SK-N-SH treated with all-trans-retinoic acid at 6 μM for 48 hours (cell line): ENCODE measurements around the gene BACH1.

ENCODE experiments used
- CSDC2 ChIP-seq: fragments of 250-450 bp; sonication (Bioruptor Pico); IDR thresholded peaks from 2 replicates; pipeline ENCODE4 v1.5.0; 2020; ENCODE audit warnings: mild to moderate bottlenecking, moderate library complexity
- PPARA ChIP-seq: fragments of 250-450 bp; sonication (Bioruptor Pico); IDR thresholded peaks from 2 replicates; pipeline ENCODE4 v1.5.0; 2020; ENCODE audit warnings: mild to moderate bottlenecking, borderline replicate concordance
- RARB ChIP-seq: fragments of 250-450 bp; sonication (Bioruptor Pico); IDR thresholded peaks from 2 replicates; pipeline ENCODE4 v1.8.0; 2021; ENCODE audit warnings: mild to moderate bottlenecking, moderate library complexity
- ZFP30 ChIP-seq: fragments of 450-650 bp; formaldehyde crosslinking; IDR thresholded peaks from 2 replicates; pipeline ENCODE4 v1.5.0; 2022; ENCODE audit warnings: mild to moderate bottlenecking, moderate library complexity
- ZNF70 ChIP-seq: fragments of 450-650 bp; formaldehyde crosslinking; IDR thresholded peaks from 2 replicates; pipeline ENCODE4 v1.5.0; 2020; ENCODE audit warnings: mild to moderate bottlenecking, moderate library complexity
- TF ChIP-seq, protein P1 (sequence below): fragments of 250-450 bp; sonication (Bioruptor Pico); IDR thresholded peaks from 2 replicates; pipeline ENCODE4 v1.8.0; 2020; ENCODE audit warnings: mild to moderate bottlenecking, moderate library complexity, borderline replicate concordance

DNA sequence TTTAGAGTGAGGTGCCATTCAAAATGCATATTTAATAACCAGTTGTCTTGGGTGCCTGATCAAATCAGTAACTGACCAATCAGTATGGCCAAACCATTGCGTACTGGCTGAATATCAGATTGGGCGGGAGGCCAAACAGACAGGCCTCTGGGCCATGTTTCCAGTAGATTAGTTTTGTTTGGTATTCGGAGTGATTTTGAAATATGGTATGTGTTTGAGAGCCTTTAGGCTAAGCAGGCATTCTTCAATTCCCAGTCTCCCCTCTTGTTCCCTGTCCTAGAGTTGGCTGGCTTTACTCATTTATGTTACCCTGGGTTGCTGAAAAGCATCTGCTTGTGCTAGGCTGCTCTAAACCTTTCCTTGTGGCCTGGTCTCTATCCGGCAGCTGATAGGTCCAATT, 80.1 kb downstream of the BACH1 start:
- no peak for TF ChIP-seq ZFP30 (CRISPR knock-in tag)
- no peak for TF ChIP-seq CSDC2 (CRISPR knock-in tag)
- TF ChIP-seq ZNF70, result no peak
- TF ChIP-seq RARB (CRISPR knock-in tag), result no peak
- no peak for TF ChIP-seq PPARA (CRISPR knock-in tag)
- TF ChIP-seq, protein P1, sequence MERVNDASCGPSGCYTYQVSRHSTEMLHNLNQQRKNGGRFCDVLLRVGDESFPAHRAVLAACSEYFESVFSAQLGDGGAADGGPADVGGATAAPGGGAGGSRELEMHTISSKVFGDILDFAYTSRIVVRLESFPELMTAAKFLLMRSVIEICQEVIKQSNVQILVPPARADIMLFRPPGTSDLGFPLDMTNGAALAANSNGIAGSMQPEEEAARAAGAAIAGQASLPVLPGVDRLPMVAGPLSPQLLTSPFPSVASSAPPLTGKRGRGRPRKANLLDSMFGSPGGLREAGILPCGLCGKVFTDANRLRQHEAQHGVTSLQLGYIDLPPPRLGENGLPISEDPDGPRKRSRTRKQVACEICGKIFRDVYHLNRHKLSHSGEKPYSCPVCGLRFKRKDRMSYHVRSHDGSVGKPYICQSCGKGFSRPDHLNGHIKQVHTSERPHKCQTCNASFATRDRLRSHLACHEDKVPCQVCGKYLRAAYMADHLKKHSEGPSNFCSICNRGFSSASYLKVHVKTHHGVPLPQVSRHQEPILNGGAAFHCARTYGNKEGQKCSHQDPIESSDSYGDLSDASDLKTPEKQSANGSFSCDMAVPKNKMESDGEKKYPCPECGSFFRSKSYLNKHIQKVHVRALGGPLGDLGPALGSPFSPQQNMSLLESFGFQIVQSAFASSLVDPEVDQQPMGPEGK (CRISPR knock-in tag), result no peak
